ENCODE measurements around the gene PLXNB2.

- TF ChIP-seq CTCF (IDR thresholded peaks at IDR 0.05; ENCODE audit: low read depth, low read length) (no peak), EZH2phosphoT487 (IDR thresholded peaks at IDR 0.05; ENCODE audit: low read depth) (no peak)
Measured at GRCh38 chr22:50287731-50288130, 19.7 kb downstream of the PLXNB2 start.

All from OCI-LY3 (cell line).